Central memory CD8-positive, alpha-beta T cell (primary cell): ENCODE results near the gene CPAMD8.
"Not testable (repeated sequence)": the region's sequence is repeated elsewhere in the genome, so short reads cannot be mapped to it uniquely, and the experiment has no call there.

ENCODE experiments used
- ATAC-seq: fragments of 150-1000 bp; cut with Tn5 transposase; replicated peaks from 2 replicates; pipeline ENCODE4 v1.10.0; 2022; ENCODE audit warnings: mild to moderate bottlenecking, moderate FRiP score, moderate number of reproducible peaks; ENCODE audit not compliant: poor library complexity, severe bottlenecking; ENCODE audit errors: extremely low read depth
- DNase-seq, 2 donors: peaks; one replicate each; pipeline ENCODE4 v3.0.0; 2021; ENCODE audit warnings: low spot score in 2 of 2
- H3K27ac Mint-ChIP-seq: one replicate; pipeline ENCODE4 v1.8.0; 2022; ENCODE audit warnings: low read depth, mild to moderate bottlenecking, moderate library complexity, mixed read lengths
- H3K27me3 Mint-ChIP-seq: one replicate; pipeline ENCODE4 v1.8.0; 2022; ENCODE audit warnings: mixed read lengths
- H3K36me3 Mint-ChIP-seq: one replicate; pipeline ENCODE4 v1.8.0; 2022; ENCODE audit warnings: mild to moderate bottlenecking, moderate library complexity, mixed read lengths; ENCODE audit not compliant: insufficient read depth
- H3K4me1 Mint-ChIP-seq: one replicate; pipeline ENCODE4 v1.8.0; 2022; ENCODE audit warnings: mixed read lengths
- H3K4me3 Mint-ChIP-seq: one replicate; pipeline ENCODE4 v1.8.0; 2022; ENCODE audit warnings: mild to moderate bottlenecking, moderate library complexity, mixed read lengths
- H3K9me3 Mint-ChIP-seq: one replicate; pipeline ENCODE4 v1.8.0; 2022; ENCODE audit warnings: mixed read lengths

CPAMD8 gene

DNA sequence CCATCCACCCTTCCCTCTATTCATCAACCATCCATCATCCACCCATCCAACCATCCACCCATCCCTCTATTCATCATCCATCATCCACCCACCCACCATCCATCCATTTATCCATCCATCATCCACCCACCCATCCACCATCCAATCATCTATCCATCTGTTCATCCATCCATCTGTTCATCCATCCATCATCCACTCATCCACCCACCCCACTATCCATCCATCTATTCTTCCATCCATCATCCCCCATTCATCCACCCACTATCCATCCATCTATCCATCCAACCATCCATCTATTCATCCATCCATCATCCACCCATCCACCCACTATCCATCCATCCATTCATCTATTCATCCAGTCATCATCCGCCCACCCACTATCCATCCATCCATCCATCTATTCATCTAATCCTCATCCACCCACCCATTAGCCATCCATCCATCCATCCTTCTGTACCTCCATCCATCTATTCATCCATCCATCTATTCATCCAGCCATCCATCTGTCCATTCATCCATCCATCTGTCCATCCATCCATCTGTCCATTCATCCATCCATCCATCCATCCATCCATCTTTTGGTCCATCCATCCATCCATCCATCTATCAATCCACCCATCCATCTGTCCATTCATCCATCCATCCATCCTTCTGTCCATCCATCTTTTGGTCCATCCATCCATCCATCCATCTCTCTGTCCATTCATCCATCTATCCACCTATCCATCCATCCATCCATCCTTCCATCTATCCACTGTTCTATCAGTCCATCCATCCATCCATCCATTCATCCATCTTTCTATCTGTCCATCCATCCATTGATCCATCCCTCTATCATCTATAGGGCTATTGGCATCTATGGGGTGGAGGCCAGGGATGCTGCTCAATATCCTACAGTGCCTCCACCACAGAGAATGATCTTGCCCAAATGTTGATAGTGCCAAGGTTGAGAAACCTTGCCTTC, 47.5 kb downstream of the CPAMD8 start:
- Mint-ChIP-seq H3K4me3 (no peak overlapping the region), H3K36me3 (peaks cover 1% of the 10 kb centered on the region), H3K27ac (no peak overlapping the region), H3K27me3 (peaks cover 23% of the 10 kb centered on the region), H3K4me1 (no peaks in the 10 kb centered on the region), H3K9me3 (peaks cover 7% of the 10 kb centered on the region)
- DNase-seq, result no peak
- ATAC-seq, result no peak

DNA sequence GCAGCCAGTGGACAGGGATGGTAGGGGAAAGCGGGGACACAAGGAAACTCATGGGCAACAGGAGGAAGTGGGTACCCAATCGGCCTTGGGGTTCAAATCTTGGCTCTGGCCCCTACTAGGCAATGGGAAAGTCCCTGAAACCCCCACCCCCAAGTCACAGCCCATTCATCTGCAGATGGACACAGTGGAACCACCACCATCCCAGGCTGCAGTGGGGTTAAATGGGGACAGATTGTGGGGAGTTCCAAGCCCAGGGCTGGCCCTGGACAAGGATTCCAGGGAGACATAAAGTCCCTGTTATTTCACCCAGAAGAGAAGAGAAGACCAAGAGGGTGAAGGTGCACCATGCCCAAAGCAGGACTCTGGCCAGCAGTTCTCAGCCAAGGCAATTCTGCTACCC, 48.5 kb downstream of the CPAMD8 start:
- Mint-ChIP-seq H3K4me1 (no peaks in the 10 kb centered on the region), H3K36me3 (peaks cover 1% of the 10 kb centered on the region), H3K27ac (no peak overlapping the region), H3K9me3 (peaks cover 7% of the 10 kb centered on the region), H3K4me3 (no peak overlapping the region), H3K27me3 (peaks cover 23% of the 10 kb centered on the region)
- DNase-seq (no peak), ATAC-seq (no peak)

DNA sequence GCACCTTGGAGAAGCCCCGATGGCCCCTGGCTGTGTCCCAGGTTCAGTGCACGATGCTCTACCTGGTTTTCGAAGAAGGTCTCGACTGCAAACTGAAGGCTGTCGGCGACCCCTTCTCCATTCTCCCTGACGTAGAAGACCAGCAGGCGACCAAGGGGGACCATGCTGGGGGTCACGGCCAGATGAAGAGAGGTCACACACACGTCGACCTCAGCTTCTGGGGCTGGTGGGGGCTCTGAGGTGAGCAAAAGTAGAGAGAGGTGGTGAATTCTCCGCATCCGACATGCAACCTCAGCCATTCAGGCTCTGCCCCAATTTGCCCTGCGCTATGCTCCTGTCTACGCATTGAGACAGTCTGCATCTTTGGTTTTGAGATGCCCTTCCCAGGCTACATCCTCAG, 49.3 kb downstream of the CPAMD8 start:
- Mint-ChIP-seq H3K4me3 (no peak overlapping the region), H3K36me3 (peaks cover 1% of the 10 kb centered on the region), H3K9me3 (peaks cover 7% of the 10 kb centered on the region), H3K27ac (no peak overlapping the region), H3K27me3 (peaks cover 23% of the 10 kb centered on the region), H3K4me1 (no peaks in the 10 kb centered on the region)
- ATAC-seq, result no peak
- DNase-seq, result no peak

DNA sequence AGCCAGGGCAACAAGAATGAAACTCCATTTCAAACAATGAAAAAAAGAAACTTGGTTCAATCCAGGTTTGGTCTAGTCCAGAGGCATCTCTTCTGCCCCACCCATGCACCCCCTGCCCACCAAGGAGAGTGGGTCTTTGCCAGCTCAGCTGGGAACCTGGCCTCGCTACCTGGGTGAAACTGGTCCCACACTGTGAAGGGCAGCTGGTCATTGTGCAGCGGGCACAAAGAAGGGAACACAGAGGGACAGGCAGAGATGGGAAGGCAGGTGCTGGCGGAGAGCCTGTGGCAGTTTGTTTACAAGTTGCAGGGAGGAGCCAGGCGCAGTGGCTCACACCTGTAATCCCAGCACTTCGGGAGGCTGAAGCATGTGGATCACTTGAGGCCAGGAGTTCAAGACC, 50.2 kb downstream of the CPAMD8 start:
- peaks cover 1% of the 10 kb centered on the region for H3K36me3 Mint-ChIP-seq
- no peak for DNase-seq
- no peaks in the 10 kb centered on the region for H3K4me1 Mint-ChIP-seq
- ATAC-seq, result no peak
- H3K27me3 Mint-ChIP-seq, result peaks cover 23% of the 10 kb centered on the region
- no peak overlapping the region for H3K4me3 Mint-ChIP-seq
- no peak overlapping the region for H3K27ac Mint-ChIP-seq
- H3K9me3 Mint-ChIP-seq, result peaks cover 7% of the 10 kb centered on the region

DNA sequence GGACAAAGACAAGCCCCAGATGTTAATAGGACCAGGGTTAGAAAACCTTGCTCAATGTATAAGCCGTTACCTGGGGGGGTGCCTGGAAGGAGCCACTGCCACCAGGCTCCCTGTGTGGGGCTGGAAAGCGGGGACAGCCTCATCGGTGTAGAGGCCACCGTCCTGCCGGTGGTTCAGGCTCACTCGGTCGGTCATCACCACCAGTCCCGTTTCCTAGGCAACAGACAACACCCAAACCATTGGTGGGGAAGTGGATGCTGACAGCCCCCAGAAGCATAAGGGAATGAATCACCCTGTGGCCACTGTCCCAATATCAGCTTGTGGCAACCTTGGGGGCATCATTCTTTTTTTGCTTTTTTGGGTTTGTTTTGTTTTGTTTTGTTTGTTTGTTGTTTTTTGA, 55.8 kb downstream of the CPAMD8 start:
- H3K27me3 Mint-ChIP-seq, result no peaks in the 10 kb centered on the region
- ATAC-seq (no peak), DNase-seq (no peak)
- no peaks in the 10 kb centered on the region for H3K9me3 Mint-ChIP-seq
- H3K27ac Mint-ChIP-seq, result no peak overlapping the region
- H3K4me3 Mint-ChIP-seq, result no peak overlapping the region
- H3K4me1 Mint-ChIP-seq, result no peaks in the 10 kb centered on the region
- H3K36me3 Mint-ChIP-seq, result no peaks in the 10 kb centered on the region

DNA sequence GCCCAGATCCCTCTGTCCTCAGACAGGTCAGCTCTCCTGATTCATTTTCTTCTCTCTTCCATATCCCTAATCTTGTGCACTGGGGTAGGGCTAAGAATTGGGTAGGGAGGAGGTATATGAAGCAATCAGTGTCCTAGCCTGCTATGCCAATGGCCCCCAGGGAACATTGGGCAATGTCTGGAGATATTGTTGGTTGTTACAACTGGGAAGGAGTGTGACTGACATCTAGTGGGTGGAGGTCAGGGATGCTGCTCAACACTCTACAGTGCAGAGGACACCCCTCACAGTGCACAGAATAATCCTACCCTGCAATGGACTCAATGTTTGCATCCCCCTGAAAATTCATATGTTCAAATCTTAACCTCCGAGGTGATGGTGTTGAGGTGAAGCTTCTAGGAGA, 57.5 kb downstream of the CPAMD8 start:
- DNase-seq (no peak), ATAC-seq (no peak)
- Mint-ChIP-seq H3K27ac (no peak overlapping the region), H3K36me3 (no peaks in the 10 kb centered on the region), H3K27me3 (peaks cover 11% of the 10 kb centered on the region), H3K4me3 (no peak overlapping the region), H3K4me1 (no peaks in the 10 kb centered on the region), H3K9me3 (no peaks in the 10 kb centered on the region)

DNA sequence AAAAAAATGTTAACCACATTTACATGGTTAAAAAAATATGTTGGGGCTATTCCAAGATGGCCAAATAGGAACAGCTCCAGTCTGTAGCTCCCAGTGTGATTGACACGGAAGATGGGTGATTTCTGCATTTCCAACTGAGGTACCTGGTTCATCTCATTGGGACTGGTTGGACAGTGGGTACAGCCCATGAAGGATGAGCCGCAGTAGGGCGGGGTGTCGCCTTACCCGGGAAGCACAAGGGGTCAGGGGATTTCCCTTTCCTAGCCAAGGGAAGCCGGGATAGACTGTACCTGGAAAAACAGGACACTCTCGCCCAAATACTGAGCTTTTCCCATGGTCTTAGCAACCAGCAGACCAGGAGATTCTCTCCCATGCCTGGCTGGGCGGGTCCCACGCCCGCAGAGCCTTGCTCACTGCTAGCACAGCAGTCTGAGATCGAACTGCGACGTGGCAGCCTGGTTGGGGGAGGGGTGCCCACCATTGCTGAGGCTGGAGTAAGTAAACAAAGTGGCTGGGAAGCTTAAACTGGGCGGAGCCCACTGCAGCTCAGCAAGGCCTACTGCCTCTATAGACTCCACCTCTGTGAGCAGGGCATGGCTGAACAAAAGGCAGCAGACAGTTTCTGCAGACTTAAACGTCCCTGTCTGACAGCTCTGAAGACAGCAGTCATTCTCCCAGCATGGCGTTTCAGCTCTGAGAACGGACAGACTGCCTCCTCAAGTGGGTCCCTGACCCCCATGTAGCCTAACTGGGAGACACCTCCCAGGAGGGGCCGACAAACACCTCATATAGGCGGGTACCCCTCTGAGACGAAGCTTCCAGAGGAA, 65.4 kb downstream of the CPAMD8 start:
- not testable (repeated sequence) for ATAC-seq, H3K4me1 Mint-ChIP-seq, H3K4me3 Mint-ChIP-seq, H3K27ac Mint-ChIP-seq, H3K9me3 Mint-ChIP-seq, H3K36me3 Mint-ChIP-seq, DNase-seq
- peaks cover 77% of the 10 kb centered on the region for H3K27me3 Mint-ChIP-seq

DNA sequence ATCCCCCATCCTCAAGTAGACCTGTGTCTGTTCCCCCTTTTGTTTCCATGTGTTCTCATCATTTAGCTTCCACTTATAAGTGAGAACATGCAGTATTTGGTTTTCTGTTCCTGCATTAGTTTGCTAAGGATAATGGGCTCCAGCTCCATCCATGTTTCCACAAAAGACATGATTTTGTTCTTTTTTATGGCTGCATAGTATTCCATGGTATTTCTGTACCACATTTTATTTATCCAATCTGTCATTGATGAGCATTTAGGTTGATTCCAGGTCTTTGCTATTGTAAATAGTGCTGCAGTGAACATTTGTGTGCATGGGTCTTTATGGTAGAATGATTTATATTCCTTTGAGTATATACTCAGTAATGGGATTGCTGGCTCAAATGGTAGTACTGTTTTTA, 68.3 kb downstream of the CPAMD8 start:
- not testable (repeated sequence) for ATAC-seq, H3K4me1 Mint-ChIP-seq, H3K4me3 Mint-ChIP-seq, DNase-seq, H3K27ac Mint-ChIP-seq, H3K9me3 Mint-ChIP-seq, H3K36me3 Mint-ChIP-seq
- peaks cover 76% of the 10 kb centered on the region for H3K27me3 Mint-ChIP-seq

DNA sequence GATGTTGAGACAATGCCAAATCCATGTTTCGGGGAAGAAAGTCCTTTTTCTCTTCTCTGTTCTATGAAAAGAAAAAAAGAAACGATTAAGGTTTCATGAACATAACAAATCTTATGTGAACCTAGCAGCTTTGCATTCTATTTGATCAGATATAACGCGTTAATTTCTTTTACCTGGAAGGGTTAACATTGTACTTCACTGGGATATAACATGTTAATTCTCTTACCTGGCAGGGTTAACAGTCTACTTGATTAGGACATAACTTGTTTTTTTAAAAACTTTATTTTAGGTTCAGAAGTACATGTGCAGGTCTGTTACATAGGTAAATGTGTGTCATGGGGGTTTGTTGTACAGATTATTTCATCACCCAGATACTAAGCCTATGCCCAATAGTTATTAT, 68.8 kb downstream of the CPAMD8 start:
- H3K4me1 Mint-ChIP-seq, result no peaks in the 10 kb centered on the region
- no peaks in the 10 kb centered on the region for H3K36me3 Mint-ChIP-seq
- no peak for DNase-seq
- no peak for ATAC-seq
- H3K27me3 Mint-ChIP-seq, result peaks cover 75% of the 10 kb centered on the region
- H3K4me3 Mint-ChIP-seq, result no peak overlapping the region
- no peaks in the 10 kb centered on the region for H3K9me3 Mint-ChIP-seq
- no peak overlapping the region for H3K27ac Mint-ChIP-seq

DNA sequence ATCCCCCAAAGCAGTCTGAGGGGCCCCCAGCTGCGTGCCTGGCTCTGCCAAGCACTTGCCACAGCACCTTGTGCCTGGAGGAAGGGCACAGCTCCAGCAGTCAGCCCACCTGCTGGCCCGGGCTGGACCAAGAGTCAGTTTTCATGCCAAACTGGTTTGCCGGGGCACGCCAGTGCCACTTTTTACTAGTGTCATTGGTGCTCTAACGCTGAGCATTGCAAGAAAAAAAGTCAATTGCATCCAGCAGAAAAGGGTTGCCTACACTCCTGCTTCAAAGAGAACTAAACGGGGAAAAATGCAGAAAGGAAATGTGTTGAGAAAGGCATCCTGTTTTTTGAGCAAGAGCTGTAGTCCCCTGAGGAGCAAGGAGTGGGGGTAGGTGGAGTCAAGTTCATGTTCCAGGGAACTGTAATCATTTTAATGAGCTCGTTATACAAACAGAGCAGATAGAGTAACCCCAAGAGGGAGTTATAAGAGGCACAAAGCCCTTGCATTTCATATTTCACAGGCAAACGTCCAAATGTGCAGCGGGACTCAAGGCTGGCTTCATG, 69.4 kb downstream of the CPAMD8 start:
- H3K36me3 Mint-ChIP-seq, result no peaks in the 10 kb centered on the region
- H3K9me3 Mint-ChIP-seq, result no peaks in the 10 kb centered on the region
- ATAC-seq (no peak), DNase-seq (no peak)
- H3K4me1 Mint-ChIP-seq, result no peaks in the 10 kb centered on the region
- H3K27me3 Mint-ChIP-seq, result peaks cover 75% of the 10 kb centered on the region
- H3K27ac Mint-ChIP-seq, result no peak overlapping the region
- H3K4me3 Mint-ChIP-seq, result no peak overlapping the region

DNA sequence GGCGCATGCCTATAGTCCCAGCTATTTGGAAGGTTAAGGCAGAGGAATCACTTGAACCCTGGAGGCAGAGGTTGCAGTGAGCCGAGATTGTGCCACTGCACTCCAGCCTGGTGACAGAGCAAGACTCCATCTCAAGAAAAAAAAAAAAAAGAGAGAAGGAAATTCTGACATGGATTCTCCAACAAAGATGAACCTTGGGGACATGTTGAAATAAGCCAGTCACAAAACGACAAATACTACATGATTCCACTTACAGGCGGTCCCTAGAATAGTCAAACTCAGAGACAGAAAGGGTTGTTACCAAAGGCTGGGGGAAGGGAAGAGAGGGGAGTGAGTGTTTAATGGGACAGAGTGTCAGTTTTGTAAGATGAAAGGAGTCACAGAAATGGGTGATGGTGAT, 71.4 kb downstream of the CPAMD8 start:
- ATAC-seq (no peak), DNase-seq (no peak)
- Mint-ChIP-seq H3K36me3 (peaks cover 3% of the 10 kb centered on the region), H3K9me3 (no peaks in the 10 kb centered on the region), H3K4me1 (no peaks in the 10 kb centered on the region), H3K4me3 (no peak overlapping the region), H3K27me3 (peaks cover 71% of the 10 kb centered on the region), H3K27ac (no peak overlapping the region)

DNA sequence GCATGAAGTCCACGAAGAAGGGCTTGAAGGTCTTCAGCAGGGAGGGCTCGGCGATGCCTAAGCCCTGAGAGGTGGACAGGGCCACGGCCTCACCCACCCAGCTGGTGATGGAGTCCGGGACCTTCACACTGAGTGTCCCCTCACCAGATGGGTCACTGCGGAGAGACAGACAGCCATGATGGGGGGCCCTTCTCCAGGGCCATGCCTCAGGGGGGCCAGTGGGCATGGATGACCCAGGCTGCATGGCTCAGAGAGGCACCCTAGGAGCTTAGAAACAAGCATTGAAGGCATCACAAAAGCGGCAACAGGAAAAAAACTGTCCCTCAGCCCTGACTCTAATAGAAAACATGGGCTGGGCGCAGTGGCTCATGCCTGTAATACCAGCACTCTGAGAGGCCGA, 74.6 kb downstream of the CPAMD8 start:
- H3K27ac Mint-ChIP-seq, result no peak overlapping the region
- ATAC-seq (no peak), DNase-seq (no peak)
- H3K4me1 Mint-ChIP-seq, result no peaks in the 10 kb centered on the region
- no peak overlapping the region for H3K4me3 Mint-ChIP-seq
- no peaks in the 10 kb centered on the region for H3K9me3 Mint-ChIP-seq
- peaks cover 3% of the 10 kb centered on the region for H3K36me3 Mint-ChIP-seq
- H3K27me3 Mint-ChIP-seq, result peaks cover 59% of the 10 kb centered on the region
